ENCODE results near the gene CIB2. TPM values are rescaled to one million over a fixed set of nuclear protein-coding genes. Genes with fewer than 3 reads are reported as not detected.

The CIB2 gene
- total and polyA plus RNA-seq, 2 donors (not counting 1 experiment from before 2014, with no cell fraction given), result 0.97 to 3.2 TPM

DNA sequence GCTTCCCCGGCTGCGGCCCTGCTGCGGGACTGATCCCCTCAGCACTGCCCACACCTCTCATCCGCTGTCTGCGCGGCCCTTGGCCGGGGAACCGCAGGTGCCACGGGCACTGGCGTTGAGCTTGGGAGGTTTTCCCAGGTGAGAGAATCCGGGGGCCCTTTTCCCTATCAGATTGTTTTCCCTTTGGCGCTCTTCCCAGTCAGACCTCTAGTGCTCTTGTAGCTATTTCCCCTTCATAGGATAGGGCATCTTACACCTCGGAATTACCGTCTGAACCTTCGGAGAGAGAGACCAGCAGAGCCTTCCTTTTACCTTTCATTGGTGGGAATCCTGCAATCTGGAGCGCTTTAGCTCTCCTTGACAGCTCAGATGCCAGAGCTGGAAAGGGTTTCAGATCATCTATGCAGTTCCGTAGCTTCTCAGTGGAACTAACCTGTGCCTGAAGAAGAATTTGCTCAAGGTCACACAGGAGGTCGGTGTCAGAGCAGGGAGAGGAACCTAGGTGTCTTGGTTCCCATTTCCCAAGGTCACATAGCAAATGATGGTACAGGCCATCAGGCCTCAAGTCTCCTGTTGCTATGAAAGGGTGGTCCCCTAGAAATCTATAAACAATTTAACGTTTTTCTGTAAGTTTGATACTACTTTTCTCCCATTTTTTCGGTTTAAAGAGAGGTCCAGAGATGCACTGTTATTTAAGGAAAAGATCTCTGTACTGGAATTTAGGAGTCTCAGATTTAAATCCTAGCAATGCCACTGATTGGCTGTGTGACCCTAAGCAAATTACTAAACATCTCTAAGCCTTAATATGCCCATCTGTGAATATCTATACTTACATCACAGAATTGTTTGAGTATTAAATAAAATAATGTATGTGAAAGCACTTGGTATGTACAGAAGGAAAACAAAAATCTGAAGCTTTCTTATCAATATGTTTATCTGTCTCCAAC is 18.8 kb upstream of the CIB2 start:
- Histone ChIP-seq H3K4me2 (replicated peaks; ENCODE audit: low read depth, low read length, poor library complexity, severe bottlenecking) (peak overlapping the region; percentile 85), H3K4me1 (ENCODE audit: control insufficient read depth in 2 of 2, insufficient read depth in 2 of 2, low read length in 2 of 2) (peaks cover 20 to 25% of the 10 kb centered on the region in 2 donors), H3K36me3 (replicated peaks in 1 of 2; ENCODE audit: control extremely low read depth in 1 of 2, control insufficient read depth in 1 of 2, extremely low read depth in 1 of 2, insufficient read depth in 2 of 2, low read length in 1 of 2) (peaks cover 0 to 2% of the 10 kb centered on the region in 2 experiments), H4K20me1 (ENCODE audit: control insufficient read depth, insufficient read depth, low read length, poor library complexity, severe bottlenecking) (no peaks in the 10 kb centered on the region), H3K9ac (ENCODE audit: low read length) (peak overlapping the region; percentile 96), H3K4me3 (ENCODE audit: control extremely low read depth in 1 of 5, extremely low read depth in 1 of 5, insufficient read depth in 1 of 5, low read depth in 2 of 5, low read length in 4 of 5) (peak overlapping the region; percentile 56 to 82 (median 65)), H3K9me3 (ENCODE audit: control extremely low read depth in 1 of 3, control insufficient read depth in 2 of 3, insufficient read depth in 1 of 3, low read length in 2 of 3) (no peaks in the 10 kb centered on the region), H2AFZ (ENCODE audit: insufficient read depth, low read depth, low read length, poor library complexity, severe bottlenecking) (peak overlapping the region; percentile 85), H3K79me2 (ENCODE audit: control insufficient read depth, insufficient read depth, low read length) (peaks cover 69% of the 10 kb centered on the region), H3K27me3 (replicated peaks in 1 of 4; ENCODE audit: control extremely low read depth in 1 of 4, control insufficient read depth in 3 of 4, insufficient read depth in 4 of 4, low read length in 3 of 4) (no peaks in the 10 kb centered on the region), H3K27ac (ENCODE audit: low read length in 2 of 2) (peak overlapping the region in 1 of 2 donors; percentile 81)
- ChIA-PET CTCF (interaction anchor here (0.9 to 5.7 kb wide), 6 partner anchors 19 to 44 kb away, joined by 3 to 38 read pairs (median 4); partner anchors contain the start of gene CIB2), POLR2A (interaction anchor here (1.2 to 1.3 kb wide), 2 partner anchors 24 to 45 kb away, joined by 3 to 5 read pairs; no protein-coding TSS in a partner anchor)
- WGBS (ENCODE audit: insufficient coverage), result 10% methylated on average over 16 of the region's 20 CpGs
- H3K27me3 Mint-ChIP-seq, result no peaks in the 10 kb centered on the region
- no peak for DNase-seq
- H3K4me1 Mint-ChIP-seq, result peaks cover 43% of the 10 kb centered on the region
- peak overlapping the region; percentile 89 for H3K27ac Mint-ChIP-seq
- TF ChIP-seq, protein P1, sequence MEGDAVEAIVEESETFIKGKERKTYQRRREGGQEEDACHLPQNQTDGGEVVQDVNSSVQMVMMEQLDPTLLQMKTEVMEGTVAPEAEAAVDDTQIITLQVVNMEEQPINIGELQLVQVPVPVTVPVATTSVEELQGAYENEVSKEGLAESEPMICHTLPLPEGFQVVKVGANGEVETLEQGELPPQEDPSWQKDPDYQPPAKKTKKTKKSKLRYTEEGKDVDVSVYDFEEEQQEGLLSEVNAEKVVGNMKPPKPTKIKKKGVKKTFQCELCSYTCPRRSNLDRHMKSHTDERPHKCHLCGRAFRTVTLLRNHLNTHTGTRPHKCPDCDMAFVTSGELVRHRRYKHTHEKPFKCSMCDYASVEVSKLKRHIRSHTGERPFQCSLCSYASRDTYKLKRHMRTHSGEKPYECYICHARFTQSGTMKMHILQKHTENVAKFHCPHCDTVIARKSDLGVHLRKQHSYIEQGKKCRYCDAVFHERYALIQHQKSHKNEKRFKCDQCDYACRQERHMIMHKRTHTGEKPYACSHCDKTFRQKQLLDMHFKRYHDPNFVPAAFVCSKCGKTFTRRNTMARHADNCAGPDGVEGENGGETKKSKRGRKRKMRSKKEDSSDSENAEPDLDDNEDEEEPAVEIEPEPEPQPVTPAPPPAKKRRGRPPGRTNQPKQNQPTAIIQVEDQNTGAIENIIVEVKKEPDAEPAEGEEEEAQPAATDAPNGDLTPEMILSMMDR (IDR thresholded peaks at IDR 0.05), result no peak
- no peak for TF ChIP-seq EZH2 (IDR thresholded peaks at IDR 0.05; ENCODE audit: borderline replicate concordance, insufficient read depth, low read depth, low read length, poor library complexity, severe bottlenecking)
- no peak for ATAC-seq (ENCODE audit: low read depth)
- intact Hi-C loops (cut with micrococcal nuclease), result loop anchor here (1.0 to 10.0 kb wide), 5 partner anchors 19 to 725 kb away; partner anchors contain the start of genes CIB2, HMG20A, IREB2 and PEAK1
- H3K9me3 Mint-ChIP-seq (ENCODE audit: insufficient read depth), result no peaks in the 10 kb centered on the region
- peak overlapping the region; percentile 98 for H3K4me3 Mint-ChIP-seq
